Measurements from ENCODE around the gene SIDT1.

The SIDT1 gene

GRCh38 chr3:113662824-113663223 lies 130.5 kb downstream of the SIDT1 start:
- TF ChIP-seq, protein P1, sequence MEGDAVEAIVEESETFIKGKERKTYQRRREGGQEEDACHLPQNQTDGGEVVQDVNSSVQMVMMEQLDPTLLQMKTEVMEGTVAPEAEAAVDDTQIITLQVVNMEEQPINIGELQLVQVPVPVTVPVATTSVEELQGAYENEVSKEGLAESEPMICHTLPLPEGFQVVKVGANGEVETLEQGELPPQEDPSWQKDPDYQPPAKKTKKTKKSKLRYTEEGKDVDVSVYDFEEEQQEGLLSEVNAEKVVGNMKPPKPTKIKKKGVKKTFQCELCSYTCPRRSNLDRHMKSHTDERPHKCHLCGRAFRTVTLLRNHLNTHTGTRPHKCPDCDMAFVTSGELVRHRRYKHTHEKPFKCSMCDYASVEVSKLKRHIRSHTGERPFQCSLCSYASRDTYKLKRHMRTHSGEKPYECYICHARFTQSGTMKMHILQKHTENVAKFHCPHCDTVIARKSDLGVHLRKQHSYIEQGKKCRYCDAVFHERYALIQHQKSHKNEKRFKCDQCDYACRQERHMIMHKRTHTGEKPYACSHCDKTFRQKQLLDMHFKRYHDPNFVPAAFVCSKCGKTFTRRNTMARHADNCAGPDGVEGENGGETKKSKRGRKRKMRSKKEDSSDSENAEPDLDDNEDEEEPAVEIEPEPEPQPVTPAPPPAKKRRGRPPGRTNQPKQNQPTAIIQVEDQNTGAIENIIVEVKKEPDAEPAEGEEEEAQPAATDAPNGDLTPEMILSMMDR (IDR thresholded peaks at IDR 0.05; ENCODE audit: insufficient read depth, low read depth, low read length, missing control alignments), result no peak
- no peak for DNase-seq (ENCODE audit: low read depth)
- H3K4me3 ChIP-seq (ENCODE audit: low read depth, low read length), result no peak overlapping the region

GRCh38 chr3:113663324-113663750 lies 131.0 kb downstream of the SIDT1 start:
- DNase-seq (ENCODE audit: low read depth), result no peak
- TF ChIP-seq, protein P1 (IDR thresholded peaks at IDR 0.05; ENCODE audit: insufficient read depth, low read depth, low read length, missing control alignments), result no peak
- no peak overlapping the region for H3K4me3 ChIP-seq (ENCODE audit: low read depth, low read length)

DNA sequence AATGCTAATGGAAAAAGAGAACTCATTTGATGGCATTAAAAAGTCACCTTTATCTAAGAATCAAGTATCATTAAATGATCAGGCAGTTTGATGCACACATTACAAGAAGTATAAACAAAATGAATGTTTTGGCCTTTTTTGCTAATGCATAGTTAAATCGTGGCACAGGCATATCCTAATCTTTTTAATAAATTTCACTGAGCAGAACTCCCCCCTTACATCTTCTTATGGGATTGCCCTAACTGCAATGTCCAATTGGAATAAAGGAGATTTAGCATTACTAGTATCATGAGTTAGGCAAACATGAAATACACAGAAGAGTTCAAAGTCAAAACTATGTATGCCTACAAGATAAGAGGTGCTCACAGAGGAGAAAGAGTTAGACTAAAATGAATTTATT lies 131.4 kb downstream of the SIDT1 start:
- TF ChIP-seq, protein P1 (IDR thresholded peaks at IDR 0.05; ENCODE audit: insufficient read depth, low read depth, low read length, missing control alignments), result no peak
- no peak overlapping the region for H3K4me3 ChIP-seq (ENCODE audit: low read depth, low read length)
- no peak for DNase-seq (ENCODE audit: low read depth)

DNA sequence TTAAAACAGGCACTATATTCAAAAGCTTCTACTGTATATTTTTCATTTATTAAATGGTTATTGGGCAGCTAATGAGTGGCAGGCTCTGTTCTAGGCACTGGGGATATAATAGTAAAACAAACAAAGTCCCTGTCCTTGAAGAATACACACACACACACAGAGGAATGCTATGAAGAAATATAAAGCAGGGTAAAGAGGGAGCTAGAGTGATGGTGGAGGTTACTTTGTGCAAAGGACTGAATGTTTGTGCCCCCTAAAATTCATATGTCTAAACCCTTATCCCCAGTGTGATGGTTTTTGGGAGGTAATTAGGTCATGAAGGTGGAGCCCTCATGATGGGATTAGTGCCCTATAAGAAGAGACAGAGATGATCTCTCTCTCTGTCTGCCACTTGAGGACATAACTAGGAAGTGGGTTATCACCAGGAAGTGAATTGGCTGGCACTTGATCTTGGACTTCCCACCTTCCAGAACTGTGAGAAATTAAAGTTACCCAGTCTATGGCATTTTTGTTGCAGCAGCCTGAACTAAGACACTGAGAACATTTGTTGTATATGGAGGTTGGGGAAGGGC lies 132.3 kb downstream of the SIDT1 start:
- DNase-seq (ENCODE audit: low read depth), result no peak
- TF ChIP-seq, protein P1 (IDR thresholded peaks at IDR 0.05; ENCODE audit: insufficient read depth, low read depth, low read length, missing control alignments), result no peak
- H3K4me3 ChIP-seq (ENCODE audit: low read depth, low read length), result no peak overlapping the region

DNA sequence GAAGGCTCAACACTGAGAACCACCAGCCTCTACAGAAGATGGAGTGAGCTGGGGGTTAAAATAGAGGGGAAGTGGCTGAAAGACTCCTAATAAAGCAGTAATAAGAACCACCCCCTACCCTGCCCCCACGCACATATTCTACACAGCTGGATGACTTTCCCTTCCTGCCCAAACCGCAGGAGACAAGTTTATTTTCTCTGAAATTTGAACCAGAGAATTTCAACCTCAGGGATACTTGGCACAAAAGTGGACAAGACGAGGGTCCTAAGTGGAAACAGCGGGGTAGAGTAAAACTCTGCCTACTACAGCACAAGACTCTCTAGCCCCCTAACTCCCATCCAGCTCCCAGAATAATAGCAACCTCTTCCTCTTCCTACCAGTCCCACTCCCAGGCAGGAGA lies 135.7 kb downstream of the SIDT1 start:
- no peak overlapping the region for H3K4me3 ChIP-seq (ENCODE audit: low read depth, low read length)
- TF ChIP-seq, protein P1 (IDR thresholded peaks at IDR 0.05; ENCODE audit: insufficient read depth, low read depth, low read length, missing control alignments), result no peak
- DNase-seq (ENCODE audit: low read depth), result no peak

DNA sequence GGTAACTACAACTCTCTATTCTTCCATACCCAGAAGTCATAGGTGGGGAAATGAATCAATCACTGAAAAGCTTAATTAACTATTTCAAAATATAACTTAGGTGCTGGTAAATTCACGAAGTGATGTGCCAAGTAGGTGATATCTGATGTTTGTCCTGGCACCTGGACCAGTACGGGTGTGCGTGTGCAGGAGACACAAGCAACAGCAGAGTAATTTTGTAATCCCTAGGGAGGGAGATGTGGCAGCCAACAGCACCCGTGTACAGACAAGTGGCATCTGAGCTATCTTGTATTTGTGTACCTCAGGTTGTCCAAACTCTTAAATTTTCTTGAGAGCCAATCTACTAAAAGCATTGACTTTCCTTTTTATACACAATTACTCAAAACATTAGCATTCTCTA lies 141.2 kb downstream of the SIDT1 start:
- H3K4me3 ChIP-seq (ENCODE audit: low read depth, low read length), result no peak overlapping the region
- TF ChIP-seq, protein P1 (IDR thresholded peaks at IDR 0.05; ENCODE audit: insufficient read depth, low read depth, low read length, missing control alignments), result no peak
- DNase-seq (ENCODE audit: low read depth), result no peak

DNA sequence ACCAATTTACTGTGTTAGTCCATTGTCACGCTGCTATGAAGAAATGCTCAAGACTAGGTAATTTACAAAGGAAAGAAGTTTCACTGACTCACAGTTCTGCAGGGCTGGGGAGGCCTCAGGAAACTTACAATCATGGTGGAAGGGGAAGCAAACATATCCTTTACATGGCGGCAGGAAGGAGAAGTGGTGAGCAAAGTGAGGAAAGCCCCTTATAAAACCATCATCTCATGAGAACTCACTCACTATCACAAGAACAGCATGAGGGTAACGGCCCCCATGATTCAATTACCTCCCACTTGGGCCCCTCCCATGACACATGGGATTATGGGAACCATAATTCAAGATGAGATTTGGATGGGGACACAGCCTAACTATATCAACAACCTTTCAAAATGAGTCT lies 143.9 kb downstream of the SIDT1 start:
- no peak overlapping the region for H3K4me3 ChIP-seq (ENCODE audit: low read depth, low read length)
- TF ChIP-seq, protein P1 (IDR thresholded peaks at IDR 0.05; ENCODE audit: insufficient read depth, low read depth, low read length, missing control alignments), result no peak
- DNase-seq (ENCODE audit: low read depth), result no peak

Measured in GM12865 (cell line).